IgD-negative memory B cell (primary cell): ENCODE data around the gene CR1. TPM values are rescaled to one million over a fixed set of nuclear protein-coding genes. Genes with fewer than 3 reads are reported as not detected.
A peak's percentile ranks its signal among the peaks of the same experiment; 100 is the strongest.
"Not testable (repeated sequence)": the region's sequence is repeated elsewhere in the genome, so short reads cannot be mapped to it uniquely, and the experiment has no call there.

ENCODE experiments used
- H3K27ac Mint-ChIP-seq, 3 donors: one replicate each; pipeline ENCODE4 v1.8.0; 2020 to 2022; ENCODE audit warnings: mild to moderate bottlenecking in 3 of 3, mixed read lengths in 3 of 3, moderate library complexity in 1 of 3
- H3K27me3 Mint-ChIP-seq: one replicate; pipeline ENCODE4 v1.8.0; 2021; ENCODE audit warnings: mixed read lengths
- H3K36me3 Mint-ChIP-seq: one replicate; pipeline ENCODE4 v1.8.0; 2020; ENCODE audit warnings: mild to moderate bottlenecking, mixed read lengths
- H3K4me1 Mint-ChIP-seq, 3 donors: one replicate each; pipeline ENCODE4 v1.8.0; 2020 to 2022; ENCODE audit warnings: mixed read lengths in 3 of 3, mild to moderate bottlenecking in 1 of 3
- H3K4me3 Mint-ChIP-seq, 4 donors: one replicate each; pipeline ENCODE4 v1.8.0; 2020 to 2022; ENCODE audit warnings: mild to moderate bottlenecking in 4 of 4, mixed read lengths in 4 of 4, moderate library complexity in 3 of 4
- H3K9me3 Mint-ChIP-seq, 3 donors: one replicate each; pipeline ENCODE4 v1.8.0; 2020 to 2021; ENCODE audit warnings: mixed read lengths in 3 of 3, mild to moderate bottlenecking in 1 of 3
- polyA plus RNA-seq: library from polyadenylated mRNA; unstranded; fragments of 300-500 nt; fragmentation: Illumina TruSeq; gene quantifications from one replicate; pipeline ENCODE4 v1.2.3, GENCODE V29; 2021

Gene CR1
- polyA plus RNA-seq, 1 donor from 2014 or later, result 37.3 TPM

GRCh38 chr1:207649865-207650580 lies 154.1 kb downstream of the CR1 start:
- H3K4me3 Mint-ChIP-seq, result no peak overlapping the region
- no peaks in the 10 kb centered on the region for H3K9me3 Mint-ChIP-seq
- peaks cover 4 to 6% (median 5%) of the 10 kb centered on the region in 3 donors for H3K4me1 Mint-ChIP-seq
- H3K36me3 Mint-ChIP-seq, result peaks cover 7% of the 10 kb centered on the region
- H3K27ac Mint-ChIP-seq, result peak overlapping the region in 1 of 3 donors; percentile 12
- H3K27me3 Mint-ChIP-seq, result no peaks in the 10 kb centered on the region

GRCh38 chr1:207651583-207651982 lies 155.6 kb downstream of the CR1 start:
- Mint-ChIP-seq H3K4me1 (peaks cover 4 to 6% (median 5%) of the 10 kb centered on the region in 3 donors), H3K27ac (no peak overlapping the region), H3K36me3 (peaks cover 7% of the 10 kb centered on the region), H3K9me3 (no peaks in the 10 kb centered on the region), H3K4me3 (no peak overlapping the region), H3K27me3 (no peaks in the 10 kb centered on the region)

- Mint-ChIP-seq H3K9me3 (no peaks in the 10 kb centered on the region), H3K4me3 (no peak overlapping the region), H3K27ac (no peak overlapping the region), H3K4me1 (peaks cover 2 to 5% (median 4%) of the 10 kb centered on the region in 3 donors), H3K27me3 (no peaks in the 10 kb centered on the region), H3K36me3 (peaks cover 6% of the 10 kb centered on the region)
Measured at GRCh38 chr1:207654320-207654719, 158.4 kb downstream of the CR1 start.

GRCh38 chr1:207658408-207658807 lies 162.5 kb downstream of the CR1 start:
- Mint-ChIP-seq H3K9me3 (no peaks in the 10 kb centered on the region), H3K4me1 (no peaks in the 10 kb centered on the region), H3K36me3 (peaks cover 5% of the 10 kb centered on the region), H3K4me3 (no peak overlapping the region), H3K27me3 (no peaks in the 10 kb centered on the region), H3K27ac (no peak overlapping the region)

GRCh38 chr1:207658904-207659485 lies 163.0 kb downstream of the CR1 start:
- Mint-ChIP-seq H3K4me3 (no peak overlapping the region), H3K27me3 (peaks cover 2% of the 10 kb centered on the region)

GRCh38 chr1:207659545-207660153 lies 163.7 kb downstream of the CR1 start:
- peaks cover 0 to 2% (median 0%) of the 10 kb centered on the region in 3 donors for H3K4me1 Mint-ChIP-seq
- peaks cover 5% of the 10 kb centered on the region for H3K36me3 Mint-ChIP-seq
- H3K27ac Mint-ChIP-seq, result no peak overlapping the region
- H3K9me3 Mint-ChIP-seq, result no peaks in the 10 kb centered on the region
- H3K27me3 Mint-ChIP-seq, result peaks cover 7% of the 10 kb centered on the region
- no peak overlapping the region for H3K4me3 Mint-ChIP-seq

More at GRCh38 chr1:207658904-207659485, 163.0 kb downstream of the CR1 start:
- H3K36me3 Mint-ChIP-seq, result peaks cover 5% of the 10 kb centered on the region
- H3K27ac Mint-ChIP-seq, result no peak overlapping the region
- H3K4me1 Mint-ChIP-seq, result no peaks in the 10 kb centered on the region
- H3K9me3 Mint-ChIP-seq, result no peaks in the 10 kb centered on the region

- H3K36me3 Mint-ChIP-seq, H3K27ac Mint-ChIP-seq, H3K4me1 Mint-ChIP-seq, H3K9me3 Mint-ChIP-seq, H3K27me3 Mint-ChIP-seq, H3K4me3 Mint-ChIP-seq: not testable (repeated sequence)
Measured at GRCh38 chr1:207661420-207661819, 165.5 kb downstream of the CR1 start.

GRCh38 chr1:207666342-207666741 lies 170.4 kb downstream of the CR1 start:
- peaks cover 6% of the 10 kb centered on the region for H3K36me3 Mint-ChIP-seq
- H3K27ac Mint-ChIP-seq, result no peak overlapping the region
- H3K4me1 Mint-ChIP-seq, result peaks cover 15 to 21% (median 20%) of the 10 kb centered on the region in 3 donors
- H3K4me3 Mint-ChIP-seq, result no peak overlapping the region
- H3K9me3 Mint-ChIP-seq, result peaks cover 5 to 6% (median 6%) of the 10 kb centered on the region in 3 donors
- peaks cover 45% of the 10 kb centered on the region for H3K27me3 Mint-ChIP-seq

- no peak overlapping the region for H3K27ac Mint-ChIP-seq
- peak overlapping the region; percentile 27 to 83 (median 75) for H3K4me3 Mint-ChIP-seq
- peaks cover 43% of the 10 kb centered on the region for H3K27me3 Mint-ChIP-seq
- H3K4me1 Mint-ChIP-seq, result peaks cover 14 to 29% (median 24%) of the 10 kb centered on the region in 3 donors
- H3K36me3 Mint-ChIP-seq, result peaks cover 4% of the 10 kb centered on the region
- H3K9me3 Mint-ChIP-seq, result peaks cover 5 to 6% (median 6%) of the 10 kb centered on the region in 3 donors
Measured at GRCh38 chr1:207669528-207670009, 173.6 kb downstream of the CR1 start.

- Mint-ChIP-seq H3K27me3 (peaks cover 42% of the 10 kb centered on the region), H3K4me1 (peaks cover 13 to 29% (median 24%) of the 10 kb centered on the region in 3 donors), H3K4me3 (peak overlapping the region; percentile 27 to 83 (median 75)), H3K9me3 (peaks cover 5 to 6% (median 6%) of the 10 kb centered on the region in 3 donors), H3K27ac (peak overlapping the region in 2 of 3 donors; percentile 1 to 59), H3K36me3 (peaks cover 4% of the 10 kb centered on the region)
Measured at GRCh38 chr1:207670192-207670591, 174.2 kb downstream of the CR1 start.

- H3K4me3 Mint-ChIP-seq, result peak overlapping the region in 1 of 4 donors; percentile 70
- peaks cover 4 to 6% (median 5%) of the 10 kb centered on the region in 3 donors for H3K9me3 Mint-ChIP-seq
- peaks cover 44% of the 10 kb centered on the region for H3K27me3 Mint-ChIP-seq
- H3K36me3 Mint-ChIP-seq, result peaks cover 4% of the 10 kb centered on the region
- peaks cover 13 to 29% (median 24%) of the 10 kb centered on the region in 3 donors for H3K4me1 Mint-ChIP-seq
- H3K27ac Mint-ChIP-seq, result no peak overlapping the region
Measured at GRCh38 chr1:207670997-207671396, 175.0 kb downstream of the CR1 start.

GRCh38 chr1:207672522-207673130 lies 176.7 kb downstream of the CR1 start:
- Mint-ChIP-seq H3K4me1 (peaks cover 13 to 29% (median 24%) of the 10 kb centered on the region in 3 donors), H3K27ac (no peak overlapping the region), H3K9me3 (no peaks in the 10 kb centered on the region), H3K4me3 (no peak overlapping the region), H3K27me3 (peaks cover 37% of the 10 kb centered on the region), H3K36me3 (peaks cover 1% of the 10 kb centered on the region)

GRCh38 chr1:207673399-207673798 lies 177.4 kb downstream of the CR1 start:
- no peaks in the 10 kb centered on the region for H3K36me3 Mint-ChIP-seq
- peaks cover 32% of the 10 kb centered on the region for H3K27me3 Mint-ChIP-seq
- peaks cover 11 to 24% (median 24%) of the 10 kb centered on the region in 3 donors for H3K4me1 Mint-ChIP-seq
- H3K4me3 Mint-ChIP-seq, result no peak overlapping the region
- H3K9me3 Mint-ChIP-seq, result no peaks in the 10 kb centered on the region
- H3K27ac Mint-ChIP-seq, result no peak overlapping the region

- H3K4me3 Mint-ChIP-seq, result no peak overlapping the region
- peaks cover 0 to 8% (median 5%) of the 10 kb centered on the region in 3 donors for H3K4me1 Mint-ChIP-seq
- no peaks in the 10 kb centered on the region for H3K9me3 Mint-ChIP-seq
- H3K27me3 Mint-ChIP-seq, result peaks cover 10% of the 10 kb centered on the region
- no peaks in the 10 kb centered on the region for H3K36me3 Mint-ChIP-seq
- no peak overlapping the region for H3K27ac Mint-ChIP-seq
Measured at GRCh38 chr1:207676153-207676552, 180.2 kb downstream of the CR1 start.
